ACC112 (cell line): ENCODE data around the gene PHF21B.
"Not testable (repeated sequence)": the region's sequence is repeated elsewhere in the genome, so short reads cannot be mapped to it uniquely, and the experiment has no call there.

ENCODE experiments used
- H2AFZ ChIP-seq: fragments of 200-600 bp; sonication (generic); one replicate; pipeline ENCODE4 v1.6.0; 2017; ENCODE audit warnings: antibody characterized with exemption, low read length; ENCODE audit not compliant: unreplicated experiment
- H3K27ac ChIP-seq: fragments of 200-600 bp; sonication (generic); 2 replicates; pipeline ENCODE4 v1.5.1; 2014; ENCODE audit warnings: low read depth, mild to moderate bottlenecking, antibody characterized with exemption, low read length, moderate library complexity
- H3K27me3 ChIP-seq: fragments of 200-600 bp; sonication (generic); 2 replicates; pipeline ENCODE4 v1.6.1; 2014; ENCODE audit warnings: mild to moderate bottlenecking, antibody characterized with exemption, low read length, moderate library complexity, mixed read lengths; ENCODE audit not compliant: insufficient read depth
- H3K36me3 ChIP-seq: fragments of 200-600 bp; sonication (generic); 2 replicates; pipeline ENCODE4 v1.6.1; 2016; ENCODE audit warnings: mild to moderate bottlenecking, antibody characterized with exemption, low read length, moderate library complexity, mixed read lengths; ENCODE audit not compliant: insufficient read depth
- H3K4me1 ChIP-seq: fragments of 200-600 bp; sonication (generic); one replicate; pipeline ENCODE4 v1.6.1; 2016; ENCODE audit warnings: low read length, mixed read lengths; ENCODE audit not compliant: insufficient read depth, unreplicated experiment, control insufficient read depth
- H3K4me3 ChIP-seq: fragments of 200-600 bp; sonication (generic); 2 replicates; pipeline ENCODE4 v1.5.1; 2014; ENCODE audit warnings: mild to moderate bottlenecking, low read depth, low read length
- H3K79me2 ChIP-seq: fragments of 200-600 bp; sonication (generic); one replicate; pipeline ENCODE4 v1.6.0; 2016; ENCODE audit warnings: low read length; ENCODE audit not compliant: control insufficient read depth, unreplicated experiment, insufficient read depth

Gene PHF21B

GRCh38 chr22:44927463-44928135, 82.2 kb downstream of the PHF21B start:
- no peaks in the 10 kb centered on the region for H3K4me1 ChIP-seq
- H3K27me3 ChIP-seq = peaks cover 9% of the 10 kb centered on the region; the same call in 1 of the 2 replicates
- H2AFZ ChIP-seq = no peak overlapping the region
- H3K36me3 ChIP-seq = no peaks in the 10 kb centered on the region
- no peak overlapping the region for H3K4me3 ChIP-seq
- H3K27ac ChIP-seq = no peak overlapping the region
- no peaks in the 10 kb centered on the region for H3K79me2 ChIP-seq

GRCh38 chr22:44926491-44927415, 83.1 kb downstream of the PHF21B start:
- Histone ChIP-seq H3K4me1 (no peaks in the 10 kb centered on the region), H3K27me3 (peaks cover 9% of the 10 kb centered on the region; the same call in 1 of the 2 replicates), H3K27ac (no peak overlapping the region), H2AFZ (no peak overlapping the region), H3K79me2 (no peaks in the 10 kb centered on the region), H3K4me3 (no peak overlapping the region), H3K36me3 (no peaks in the 10 kb centered on the region)

- H3K4me1 ChIP-seq = no peaks in the 10 kb centered on the region
- H3K27me3 ChIP-seq = peaks cover 9% of the 10 kb centered on the region; the same call in 1 of the 2 replicates
- no peaks in the 10 kb centered on the region for H3K36me3 ChIP-seq
- no peaks in the 10 kb centered on the region for H3K79me2 ChIP-seq
- no peak overlapping the region for H3K27ac ChIP-seq
- no peak overlapping the region for H2AFZ ChIP-seq
- no peak overlapping the region for H3K4me3 ChIP-seq
Measured at GRCh38 chr22:44926124-44926475, 83.7 kb downstream of the PHF21B start.

GRCh38 chr22:44925465-44926123, 84.2 kb downstream of the PHF21B start:
- Histone ChIP-seq H3K4me3 (no peak overlapping the region), H3K79me2 (no peaks in the 10 kb centered on the region), H3K27ac (no peak overlapping the region), H3K27me3 (peaks cover 11% of the 10 kb centered on the region; the same call in 1 of the 2 replicates), H3K4me1 (no peaks in the 10 kb centered on the region), H2AFZ (no peak overlapping the region), H3K36me3 (no peaks in the 10 kb centered on the region)

- H3K4me3 ChIP-seq = no peak overlapping the region
- no peaks in the 10 kb centered on the region for H3K4me1 ChIP-seq
- peaks cover 20% of the 10 kb centered on the region; the same call in 1 of the 2 replicates for H3K27me3 ChIP-seq
- H3K27ac ChIP-seq = no peak overlapping the region
- H3K36me3 ChIP-seq = no peaks in the 10 kb centered on the region
- H2AFZ ChIP-seq = no peak overlapping the region
- H3K79me2 ChIP-seq = no peaks in the 10 kb centered on the region
Measured at GRCh38 chr22:44924710-44925109, 85.1 kb downstream of the PHF21B start.

GRCh38 chr22:44924098-44924497, 85.7 kb downstream of the PHF21B start:
- Histone ChIP-seq H2AFZ (no peak overlapping the region), H3K27ac (no peak overlapping the region)

GRCh38 chr22:44921766-44922165, 88.0 kb downstream of the PHF21B start:
- H3K4me1 ChIP-seq, H2AFZ ChIP-seq, H3K36me3 ChIP-seq, H3K4me3 ChIP-seq, H3K27ac ChIP-seq, H3K79me2 ChIP-seq: not testable (repeated sequence)
- peaks cover 15% of the 10 kb centered on the region; the same call in 1 of the 2 replicates for H3K27me3 ChIP-seq

More at GRCh38 chr22:44924098-44924497, 85.7 kb downstream of the PHF21B start:
- Histone ChIP-seq H3K27me3 (peaks cover 24% of the 10 kb centered on the region; the same call in 1 of the 2 replicates), H3K36me3 (no peaks in the 10 kb centered on the region), H3K79me2 (no peaks in the 10 kb centered on the region), H3K4me1 (no peaks in the 10 kb centered on the region), H3K4me3 (no peak overlapping the region)

- Histone ChIP-seq H2AFZ (no peak overlapping the region), H3K4me3 (no peak overlapping the region), H3K36me3 (no peaks in the 10 kb centered on the region), H3K79me2 (no peaks in the 10 kb centered on the region), H3K27ac (no peak overlapping the region), H3K4me1 (no peaks in the 10 kb centered on the region), H3K27me3 (peaks cover 18% of the 10 kb centered on the region; the same call in 1 of the 2 replicates)
Measured at GRCh38 chr22:44920183-44920582, 89.6 kb downstream of the PHF21B start.

GRCh38 chr22:44919691-44920090, 90.1 kb downstream of the PHF21B start:
- H3K4me3 ChIP-seq = no peak overlapping the region
- no peaks in the 10 kb centered on the region for H3K36me3 ChIP-seq
- no peak overlapping the region for H2AFZ ChIP-seq
- H3K27ac ChIP-seq = no peak overlapping the region
- no peaks in the 10 kb centered on the region for H3K4me1 ChIP-seq
- no peaks in the 10 kb centered on the region for H3K79me2 ChIP-seq
- peaks cover 23% of the 10 kb centered on the region; the same call in 1 of the 2 replicates for H3K27me3 ChIP-seq

GRCh38 chr22:44918925-44919392, 90.8 kb downstream of the PHF21B start:
- no peaks in the 10 kb centered on the region for H3K79me2 ChIP-seq
- H3K4me1 ChIP-seq = no peaks in the 10 kb centered on the region
- no peak overlapping the region for H3K27ac ChIP-seq
- no peak overlapping the region for H2AFZ ChIP-seq
- H3K4me3 ChIP-seq = no peak overlapping the region
- peaks cover 23% of the 10 kb centered on the region; the same call in 1 of the 2 replicates for H3K27me3 ChIP-seq
- no peaks in the 10 kb centered on the region for H3K36me3 ChIP-seq
